H9 (cell line): Measurements from ENCODE around the gene NRROS. TPM values are rescaled to one million over a fixed set of nuclear protein-coding genes. Genes with fewer than 3 reads are reported as not detected.

Experiments
- DNase-seq: peaks from one replicate; pipeline ENCODE4 v3.0.0-alpha.2; 2017
- H2AFZ ChIP-seq: one replicate; pipeline ENCODE4 v1.6.1; 2013; ENCODE audit warnings: mild to moderate bottlenecking, low read length, control low read depth, moderate library complexity
- H2AK5ac ChIP-seq: 2 replicates; pipeline ENCODE4 v1.6.1; 2013; ENCODE audit warnings: low read length, control low read depth, mixed read lengths; ENCODE audit not compliant: insufficient read length
- H2BK120ac ChIP-seq: one replicate; pipeline ENCODE4 v1.6.1; 2013; ENCODE audit warnings: low read depth, mild to moderate bottlenecking, low read length, control low read depth, inconsistent platforms; ENCODE audit not compliant: poor library complexity, severe bottlenecking
- H2BK12ac ChIP-seq: 2 replicates; pipeline ENCODE4 v1.6.1; 2013; ENCODE audit warnings: low read length, control low read depth, mixed read lengths, low read depth; ENCODE audit not compliant: insufficient read length
- H2BK15ac ChIP-seq: 2 replicates; pipeline ENCODE4 v1.6.1; 2013; ENCODE audit warnings: low read depth, low read length, control low read depth
- H2BK20ac ChIP-seq: one replicate; pipeline ENCODE4 v1.6.1; 2013; ENCODE audit warnings: low read depth, mild to moderate bottlenecking, low read length, control low read depth, inconsistent platforms; ENCODE audit not compliant: poor library complexity, severe bottlenecking
- H2BK5ac ChIP-seq: 2 replicates; pipeline ENCODE4 v1.6.1; 2013; ENCODE audit warnings: low read length, control low read depth, mixed read lengths; ENCODE audit not compliant: insufficient read length
- H3K14ac ChIP-seq: 2 replicates; pipeline ENCODE4 v1.6.1; 2013; ENCODE audit warnings: low read length, control low read depth; ENCODE audit not compliant: insufficient read depth
- H3K18ac ChIP-seq: 2 replicates; pipeline ENCODE4 v1.6.1; 2013; ENCODE audit warnings: low read depth, mild to moderate bottlenecking, mixed read lengths, low read length, control low read depth; ENCODE audit not compliant: insufficient read length
- H3K23ac ChIP-seq: 2 replicates; pipeline ENCODE4 v1.6.1; 2013; ENCODE audit warnings: low read length, control low read depth, mixed read lengths, low read depth; ENCODE audit not compliant: insufficient read length
- H3K23me2 ChIP-seq: 2 replicates; pipeline ENCODE4 v1.6.1; 2013; ENCODE audit warnings: low read depth, mild to moderate bottlenecking, mixed read lengths, low read length, control low read depth; ENCODE audit not compliant: insufficient read length, poor library complexity, severe bottlenecking
- H3K27ac ChIP-seq: 2 replicates; pipeline ENCODE4 v1.5.1; 2013; ENCODE audit warnings: low read length, control low read depth, mixed read lengths, low read depth; ENCODE audit not compliant: insufficient read length
- H3K27me3 ChIP-seq: 2 replicates; pipeline ENCODE4 v1.6.1; 2013; ENCODE audit warnings: low read length, control low read depth, inconsistent platforms; ENCODE audit not compliant: insufficient read depth
- H3K4ac ChIP-seq: 2 replicates; pipeline ENCODE4 v1.6.1; 2013; ENCODE audit warnings: low read depth, mild to moderate bottlenecking, control low read depth, inconsistent platforms, low read length, moderate library complexity
- H3K4me1 ChIP-seq: 2 replicates; pipeline ENCODE4 v1.6.1; 2013; ENCODE audit warnings: low read length, control low read depth, inconsistent platforms; ENCODE audit not compliant: insufficient read depth
- H3K4me2 ChIP-seq: 2 replicates; pipeline ENCODE4 v1.6.1; 2013; ENCODE audit warnings: low read length, control low read depth, mixed read lengths; ENCODE audit not compliant: insufficient read length, insufficient read depth
- H3K56ac ChIP-seq: 2 replicates; pipeline ENCODE4 v1.6.1; 2013; ENCODE audit warnings: low read depth, mild to moderate bottlenecking, mixed read lengths, low read length, control low read depth; ENCODE audit not compliant: insufficient read length
- H3K79me1 ChIP-seq: 2 replicates; pipeline ENCODE4 v1.6.1; 2013; ENCODE audit warnings: low read depth, mild to moderate bottlenecking, moderate library complexity, low read length, control low read depth, inconsistent platforms; ENCODE audit not compliant: insufficient read depth, poor library complexity, severe bottlenecking
- H3K79me2 ChIP-seq: 2 replicates; pipeline ENCODE4 v1.6.1; 2013; ENCODE audit warnings: low read length, control low read depth, inconsistent platforms; ENCODE audit not compliant: insufficient read depth
- H3K9ac ChIP-seq: 2 replicates; pipeline ENCODE4 v1.6.1; 2013; ENCODE audit warnings: low read length, control low read depth, mixed read lengths; ENCODE audit not compliant: insufficient read length; ENCODE audit errors: extremely low read depth
- H3K9me3 ChIP-seq: one replicate; pipeline ENCODE4 v1.6.1; 2013; ENCODE audit warnings: low read depth, low read length, inconsistent platforms; ENCODE audit not compliant: control insufficient read depth
- H3T11ph ChIP-seq: one replicate; pipeline ENCODE4 v1.6.1; 2013; ENCODE audit warnings: mild to moderate bottlenecking, low read length, control low read depth, inconsistent platforms
- H4K20me1 ChIP-seq: one replicate; pipeline ENCODE4 v1.6.1; 2013; ENCODE audit not compliant: control insufficient read depth, insufficient read length, insufficient read depth
- H4K5ac ChIP-seq: 2 replicates; pipeline ENCODE4 v1.6.1; 2013; ENCODE audit warnings: low read depth, mild to moderate bottlenecking, mixed read lengths, low read length, control low read depth; ENCODE audit not compliant: insufficient read length
- H4K8ac ChIP-seq: replicated peaks from 2 replicates; pipeline ENCODE4 v1.6.1; 2013; ENCODE audit warnings: low read length, control low read depth, mixed read lengths, low read depth; ENCODE audit not compliant: insufficient read length
- H4K91ac ChIP-seq: 2 replicates; pipeline ENCODE4 v1.6.1; 2013; ENCODE audit warnings: low read depth, mild to moderate bottlenecking, moderate library complexity, mixed read lengths, low read length, control low read depth; ENCODE audit not compliant: insufficient read length
- H3K27ac Mint-ChIP-seq, 3 experiments: 2 replicates in 2 of 3; 3 replicates in 1 of 3; pipeline ENCODE4 v1.8.0; 2020 to 2021; ENCODE audit warnings: mixed read lengths in 3 of 3, mild to moderate bottlenecking in 1 of 3, moderate library complexity in 1 of 3
- H3K27me3 Mint-ChIP-seq: 2 replicates; pipeline ENCODE4 v1.8.0; 2021; ENCODE audit warnings: low read depth, mild to moderate bottlenecking, moderate library complexity, mixed read lengths
- H3K36me3 Mint-ChIP-seq, 3 experiments: 2 replicates in 2 of 3; 3 replicates in 1 of 3; pipeline ENCODE4 v1.8.0; 2020 to 2021; ENCODE audit warnings: low read depth in 3 of 3, mixed read lengths in 3 of 3; ENCODE audit not compliant: insufficient read depth in 1 of 3
- H3K4me1 Mint-ChIP-seq, 2 experiments: 2 replicates each; pipeline ENCODE4 v1.8.0; 2020; ENCODE audit warnings: mixed read lengths in 2 of 2
- H3K4me3 Mint-ChIP-seq, 2 experiments: 2 replicates in 1 of 2; 3 replicates in 1 of 2; pipeline ENCODE4 v1.8.0; 2020 to 2021; ENCODE audit warnings: mild to moderate bottlenecking in 2 of 2, mixed read lengths in 2 of 2, moderate library complexity in 1 of 2
- H3K9me3 Mint-ChIP-seq, 2 experiments: 2 replicates in 1 of 2; 3 replicates in 1 of 2; pipeline ENCODE4 v1.8.0; 2020; ENCODE audit warnings: mild to moderate bottlenecking in 2 of 2, mixed read lengths in 2 of 2, moderate library complexity in 1 of 2
- CTCF ChIP-seq: fragments of 200-600 bp; sonication (generic); conservative IDR thresholded peaks from 3 replicates; pipeline ENCODE4 v1.8.0; 2021; ENCODE audit warnings: antibody characterized with exemption, mild to moderate bottlenecking
- WGBS: extraction: QIAGEN DNeasy Blood & Tissue Kit; methylation state at CpG from one replicate; pipeline ENCODE4 v1.1.7; 2013; ENCODE audit warnings: missing lambda C conversion rate, low lambda C conversion rate, mixed read lengths; ENCODE audit not compliant: insufficient read length; ENCODE audit errors: extremely low coverage; 5-methylcytosine and 5-hydroxymethylcytosine counted together
- total RNA-seq: library from RNA; stranded (reverse); gene quantifications from 2 replicates; pipeline ENCODE4 v1.2.1, GENCODE V29; 2021

NRROS gene
- total RNA-seq, 1 experiment from 2014 or later: 4.0 TPM

- TF ChIP-seq CTCF: no peak
- Histone ChIP-seq H4K5ac (no peak overlapping the region), H3K4me1 (no peaks in the 10 kb centered on the region; the same call in 1 of the 2 replicates), H3K79me1 (no peaks in the 10 kb centered on the region), H4K91ac (no peak overlapping the region), H2AK5ac (no peak overlapping the region), H2BK5ac (no peak overlapping the region), H2BK12ac (no peak overlapping the region), H3K9ac (no peak overlapping the region), H3K27me3 (no peaks in the 10 kb centered on the region), H3K18ac (no peak overlapping the region), H3K79me2 (no peaks in the 10 kb centered on the region), H3K23ac (no peak overlapping the region), H3K14ac (no peak overlapping the region; the same call in 1 of the 2 replicates), H2BK120ac (no peak overlapping the region), H2BK15ac (no peak overlapping the region), H3K23me2 (no peaks in the 10 kb centered on the region), H4K8ac (no peak overlapping the region), H3K4me2 (no peak overlapping the region), H3K56ac (no peak overlapping the region), H2AFZ (no peak overlapping the region), H2BK20ac (no peak overlapping the region), H3K9me3 (no peaks in the 10 kb centered on the region), H3T11ph (no peak overlapping the region), H3K4ac (no peak overlapping the region), H4K20me1 (no peaks in the 10 kb centered on the region), H3K27ac (no peak overlapping the region)
- Mint-ChIP-seq H3K27ac (peak overlapping the region in 2 of 3 experiments; percentile 22 to 70; a peak in 2 of 7 replicates), H3K36me3 (no peaks in the 10 kb centered on the region; a peak in 1 of 7 replicates), H3K4me3 (no peak overlapping the region), H3K4me1 (peaks cover 13 to 19% of the 10 kb centered on the region in 2 experiments), H3K9me3 (no peaks in the 10 kb centered on the region), H3K27me3 (no peaks in the 10 kb centered on the region)
- WGBS: no CpG with 5 or more reads among the region's 12 CpGs
- no peak for DNase-seq
Observed at GRCh38 chr3:196654006-196654734, 14.7 kb downstream of the NRROS start.
